CD4-positive, alpha-beta T cell treated with Interleukin-6 for 4 hours (primary cell): ENCODE measurements around the gene POLG.

Experiments used
- DNase-seq: peaks from one replicate; pipeline ENCODE4 v3.0.0-alpha.2; 2020; ENCODE audit warnings: mixed read lengths

Gene POLG

GRCh38 chr15:89334510-89335297 is at the start of gene POLG:
Gene POLG (minus strand): TSS chr15:89334824. CDS start chr15:89333754, 1,070 bp downstream.
- DNase-seq: peak; percentile 98

GRCh38 chr15:89384176-89384604 is 49.6 kb upstream of the POLG start:
- no peak for DNase-seq

- no peak for DNase-seq
These were observed 48.9 kb upstream of the POLG start for GRCh38 chr15:89383365-89384175.

DNA sequence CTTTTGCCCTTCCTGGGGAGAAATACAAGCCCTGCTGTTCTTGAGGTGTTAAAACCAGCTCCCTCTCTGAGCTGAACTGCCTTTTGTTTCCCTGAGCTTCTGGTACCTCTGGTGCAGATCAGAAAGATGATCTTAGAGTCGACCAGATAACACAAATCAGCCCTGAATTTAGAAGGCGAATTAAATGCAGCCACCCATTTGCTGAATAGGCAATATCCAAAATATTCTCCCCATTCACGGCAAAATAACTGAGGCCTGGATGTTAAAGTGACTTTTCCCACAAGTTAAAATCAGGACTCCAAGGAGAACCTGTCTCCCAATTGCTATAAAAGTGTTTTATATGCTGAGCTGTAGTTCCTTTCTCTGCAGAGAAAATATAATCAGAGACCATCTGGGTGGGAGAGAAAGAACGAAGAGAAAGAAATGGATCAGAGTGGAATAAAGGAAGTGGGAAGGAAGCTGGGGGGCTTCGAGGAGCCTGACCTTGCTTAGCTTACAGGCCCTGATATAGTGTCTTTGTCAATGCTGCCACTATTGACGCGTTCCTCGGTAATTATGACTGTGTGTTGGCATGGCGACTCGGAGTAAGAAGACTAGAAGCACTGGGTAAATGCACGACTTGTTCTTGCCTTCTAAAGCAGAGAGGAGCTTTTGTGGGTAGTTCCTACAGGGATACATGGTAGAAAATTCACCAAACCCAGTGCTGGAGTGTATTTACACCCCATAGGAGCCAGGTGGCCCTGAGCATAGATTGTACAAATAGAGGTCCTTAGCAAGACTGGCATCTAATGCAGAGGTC is 47.5 kb upstream of the POLG start:
- no peak for DNase-seq

DNA sequence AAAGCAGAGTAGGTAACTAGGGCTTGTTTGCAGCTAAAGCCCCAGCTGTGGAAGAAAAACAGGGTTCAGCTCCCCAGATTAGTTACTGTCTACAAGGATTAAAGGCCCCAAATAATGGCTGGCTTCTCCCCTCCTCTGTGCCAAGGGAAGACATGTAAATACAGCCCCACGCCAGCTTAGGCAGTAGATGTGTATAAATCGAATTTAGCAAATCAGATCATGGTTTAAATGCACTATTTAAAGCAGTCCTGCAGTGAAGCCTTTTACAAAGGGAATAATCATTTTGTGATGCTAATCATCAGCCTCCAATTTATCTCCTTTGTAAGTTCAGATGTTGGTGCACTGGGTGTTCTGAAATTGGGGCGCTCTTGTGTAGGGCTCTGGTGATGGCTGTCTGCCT is 46.7 kb upstream of the POLG start:
- no peak for DNase-seq

- DNase-seq: no peak
These were observed 45.2 kb upstream of the POLG start for GRCh38 chr15:89379818-89380217.

DNA sequence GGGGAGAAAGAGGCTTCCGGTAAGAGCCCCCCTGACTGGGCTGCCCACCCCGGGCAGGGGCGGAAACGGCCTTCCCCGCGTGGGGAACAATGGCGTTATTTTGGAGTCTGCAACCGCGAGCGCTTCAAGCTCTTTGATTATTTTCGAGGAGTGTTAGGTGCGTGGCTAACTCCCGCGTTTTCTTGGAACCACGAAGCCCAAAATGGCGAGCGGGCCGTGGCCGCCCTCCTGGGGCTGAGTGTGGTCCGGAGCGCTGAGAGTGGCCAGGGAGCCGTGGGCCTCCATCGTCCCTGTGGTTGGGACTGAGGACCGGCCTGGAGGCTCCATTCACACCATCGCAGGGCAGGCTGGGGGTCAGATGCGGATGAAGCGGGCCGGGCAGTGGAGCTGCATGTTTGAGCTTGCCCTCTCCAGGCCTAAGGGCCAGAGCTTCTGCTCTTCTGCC is 44.6 kb upstream of the POLG start:
- DNase-seq: no peak

- DNase-seq: no peak
These were observed 43.9 kb upstream of the POLG start for GRCh38 chr15:89378296-89379151.

DNA sequence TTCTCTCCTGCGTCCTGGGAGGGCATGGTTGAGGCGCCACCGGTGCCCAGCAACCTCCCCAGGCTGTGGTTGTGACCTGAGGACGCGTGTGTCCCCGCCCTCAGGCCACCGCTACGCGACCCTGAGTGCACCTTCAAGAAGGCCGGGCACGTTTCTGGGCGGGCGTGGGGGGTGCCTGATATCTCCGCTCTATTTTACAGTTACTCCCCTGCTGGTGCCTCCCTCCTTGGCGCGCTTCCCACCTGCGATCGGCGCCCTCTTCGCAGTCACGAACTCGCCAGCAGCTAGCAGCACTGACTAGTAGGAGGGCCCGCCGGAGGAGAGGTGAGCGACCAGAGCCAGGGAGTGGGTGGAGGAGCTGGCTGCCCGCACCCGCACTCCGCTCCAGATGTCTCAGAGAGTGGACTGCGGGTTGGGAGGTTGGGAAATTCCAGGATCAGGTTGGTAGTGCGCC is 43.2 kb upstream of the POLG start:
- peak; percentile 21 for DNase-seq

DNA sequence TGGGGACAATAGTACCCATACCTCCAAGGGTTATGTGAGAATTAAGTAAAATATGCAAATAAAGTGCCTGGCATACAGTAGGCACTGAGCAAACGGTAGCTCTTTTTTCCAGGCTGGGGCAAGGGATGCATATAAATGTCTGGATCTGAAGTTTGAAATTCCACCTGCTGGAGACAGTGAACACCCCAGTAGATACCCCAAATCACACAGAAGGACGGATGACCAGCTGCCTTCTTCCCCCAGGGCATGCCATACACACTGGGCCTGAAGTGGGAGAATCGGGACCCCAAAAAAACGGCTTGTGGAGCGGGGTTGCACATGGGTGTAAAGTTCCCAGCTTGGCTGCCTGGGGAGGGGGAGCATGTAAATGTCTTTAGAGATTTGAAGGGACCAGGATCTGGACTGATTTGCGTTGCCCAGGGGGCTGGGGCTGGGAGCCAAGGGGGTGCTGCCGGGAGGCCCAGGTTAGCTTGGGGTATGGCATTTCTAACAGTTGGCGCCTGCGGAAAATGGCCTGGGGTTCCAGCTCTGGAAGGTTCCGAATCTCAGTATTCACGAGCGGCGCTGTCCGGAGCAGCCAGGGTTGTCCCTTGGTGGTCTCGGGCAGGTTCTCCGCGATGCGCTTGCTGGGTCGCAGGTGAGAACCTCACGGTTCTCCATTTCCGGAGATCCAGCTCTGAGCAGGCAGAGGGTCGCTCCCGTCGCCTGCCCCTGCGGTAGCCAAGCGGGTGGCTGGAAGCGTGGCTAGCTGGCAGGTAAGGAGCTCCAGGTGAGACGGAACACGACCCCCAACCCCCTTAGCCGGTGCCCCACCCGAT is 42.6 kb upstream of the POLG start:
- DNase-seq: no peak

DNA sequence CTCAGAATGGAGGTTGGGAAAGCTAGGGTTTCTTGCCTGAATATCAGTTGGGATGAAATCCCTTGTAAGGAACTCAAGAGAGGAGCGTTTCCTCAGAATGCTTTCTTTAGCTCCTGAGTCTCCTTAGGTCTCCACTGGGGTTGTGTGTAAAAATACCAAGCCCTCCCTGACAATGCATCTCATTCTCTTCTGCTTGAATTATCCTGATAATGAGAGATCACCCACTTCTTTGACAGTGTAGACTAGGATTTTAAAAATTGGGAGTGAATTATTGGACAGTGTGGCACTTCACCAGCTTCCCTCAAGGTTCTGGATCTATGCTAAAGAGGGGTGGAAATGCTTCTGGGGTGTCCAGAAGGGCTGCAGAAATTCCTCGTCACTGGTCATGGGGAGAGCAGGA is 41.8 kb upstream of the POLG start:
- no peak for DNase-seq

DNA sequence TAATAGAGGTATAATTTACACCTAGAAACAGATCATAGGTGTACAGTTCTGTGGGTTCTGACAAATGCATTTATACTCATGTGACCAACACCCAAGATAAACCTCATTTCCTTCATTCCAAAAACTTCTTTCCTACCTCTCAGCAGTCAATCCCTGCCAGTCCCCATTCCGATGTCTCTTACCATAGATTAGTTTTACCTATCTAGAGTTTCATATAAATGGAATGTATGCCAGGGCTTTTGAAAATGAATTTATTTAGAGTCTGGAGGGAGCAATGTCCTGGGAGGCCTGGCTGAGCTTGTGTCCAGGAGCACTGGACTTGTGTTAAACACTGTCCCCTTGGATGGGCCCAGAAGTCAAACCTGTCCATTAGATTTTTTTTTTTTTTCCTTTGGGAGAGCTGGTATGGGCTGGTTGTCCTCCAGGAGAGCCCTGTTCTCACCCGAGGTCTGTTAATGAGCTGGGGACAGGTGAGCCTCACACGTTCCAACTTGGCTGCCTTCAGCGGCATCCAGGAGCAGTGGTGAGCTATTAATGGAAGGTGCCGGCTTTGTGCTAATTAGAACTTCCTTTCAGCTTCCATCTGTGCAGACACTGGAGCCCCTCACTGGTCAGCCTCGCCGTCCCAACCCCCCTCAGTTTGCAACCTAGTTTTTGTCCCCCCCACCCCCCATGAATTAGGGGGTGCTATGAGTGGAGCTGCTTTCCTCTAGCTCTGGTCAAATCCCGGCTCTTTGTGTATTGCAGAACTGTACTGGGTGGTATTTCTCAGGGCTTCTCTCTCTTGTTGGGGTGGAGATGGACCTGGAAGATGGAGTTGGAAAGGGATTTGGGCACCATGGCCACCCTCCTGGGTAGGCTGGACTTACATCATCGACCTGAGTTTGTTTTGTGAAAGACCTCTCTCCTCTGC is 40.7 kb upstream of the POLG start:
- no peak for DNase-seq

- no peak for DNase-seq
These were observed 39.7 kb upstream of the POLG start for GRCh38 chr15:89374086-89374981.

GRCh38 chr15:89372069-89372935 is 37.7 kb upstream of the POLG start:
- DNase-seq: no peak

DNA sequence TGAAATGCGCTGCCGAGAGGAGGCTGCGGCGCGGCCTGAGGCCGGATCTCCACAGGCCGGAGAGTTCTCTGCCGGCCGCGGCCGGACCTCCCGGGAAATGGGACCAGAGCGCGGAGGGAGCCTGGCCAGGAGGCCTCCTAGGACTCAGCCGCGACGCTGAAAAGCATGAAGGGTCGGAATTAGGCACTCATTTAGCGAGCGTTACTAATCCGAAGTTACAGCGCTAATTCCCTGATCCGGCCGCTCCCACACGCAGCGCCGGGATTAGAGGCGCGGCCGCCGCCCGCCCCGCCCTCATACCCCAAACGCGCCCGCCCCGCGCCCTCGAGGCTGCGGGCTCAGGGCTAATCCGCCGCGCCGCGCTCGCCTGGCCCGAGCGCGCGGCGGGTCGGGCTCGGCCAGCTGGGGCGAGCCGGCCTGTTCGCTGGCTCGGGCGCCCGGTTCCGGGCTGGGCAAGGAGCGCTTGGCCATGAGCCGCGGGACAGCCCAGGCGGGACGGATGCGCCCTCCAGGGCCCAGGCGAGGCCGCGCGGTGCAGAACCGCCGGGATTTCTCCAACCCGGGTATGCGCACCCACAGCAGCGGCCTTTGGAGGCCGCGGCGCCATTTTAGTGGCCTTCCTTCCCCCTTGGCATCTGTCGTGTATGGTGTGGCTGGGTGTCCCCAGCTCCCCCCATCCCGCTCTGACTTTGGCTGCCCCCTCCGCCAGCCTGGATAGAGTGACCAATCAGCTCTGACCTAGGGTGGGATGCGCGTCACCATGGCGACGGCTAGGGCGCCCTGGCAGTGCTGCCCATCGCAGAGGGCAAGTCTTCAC is 36.8 kb upstream of the POLG start:
- DNase-seq: no peak

DNA sequence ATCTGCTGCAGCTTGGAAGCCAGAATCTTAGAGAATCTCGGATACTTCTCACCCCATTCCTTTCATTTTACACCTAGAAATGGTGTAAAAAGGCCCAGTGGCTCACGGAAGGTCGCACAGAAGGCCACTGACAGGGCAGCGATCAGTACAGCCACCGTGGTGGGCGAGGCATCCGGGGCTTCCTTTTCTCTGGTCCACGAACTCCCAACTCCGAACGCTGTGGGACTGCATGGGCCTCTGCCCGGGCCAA is 36.3 kb upstream of the POLG start:
- no peak for DNase-seq
